PC-3 (cell line): ENCODE results near the gene DAB1. TPM values are rescaled to one million over a fixed set of nuclear protein-coding genes. Genes with fewer than 3 reads are reported as not detected.

Experiments
- ATAC-seq: fragments of 200-7000 bp; cut with Tn5 transposase; 2 replicates; pipeline ENCODE4 v1.9.1; 2020; ENCODE audit warnings: mild to moderate bottlenecking, moderate library complexity
- BruUV-seq: library from RNA; stranded (reverse); fragments of 400-500 nt; replicated peaks from 2 replicates; lab custom pipeline; 2021; lab: Mats Ljungman, UMichigan
- CTCF ChIA-PET: fragments of 300-600 bp; sonication (Branson Sonifier 250); formaldehyde crosslinking; loops from one replicate; lab custom pipeline; 2022; ENCODE audit warnings: antibody characterized with exemption; lab: Charles Lee
- POLR2A ChIA-PET: fragments of 300-600 bp; sonication (Branson Sonifier 250); formaldehyde crosslinking; loops from one replicate; lab custom pipeline; 2022; ENCODE audit warnings: antibody characterized with exemption; ENCODE audit not compliant: unreplicated experiment; lab: Charles Lee
- DNase-seq: peaks from one replicate; pipeline ENCODE4 v3.0.0-alpha.2; 2015
- H2AFZ ChIP-seq: fragments of 300-600 bp; sonication (generic); 2 replicates; pipeline ENCODE4 v1.6.0; 2016; ENCODE audit warnings: antibody characterized with exemption, low read length
- H3F3A ChIP-seq: fragments of 300-600 bp; sonication (generic); one replicate; pipeline ENCODE4 v1.6.0; 2017; ENCODE audit warnings: antibody characterized with exemption, low read length, control low read depth, mild to moderate bottlenecking; ENCODE audit not compliant: unreplicated experiment
- H3K27ac ChIP-seq: fragments of 300-600 bp; sonication (generic); 2 replicates; pipeline ENCODE4 v1.5.1; 2016; ENCODE audit warnings: mild to moderate bottlenecking, low read length
- H3K27me3 ChIP-seq: fragments of 300-600 bp; sonication (generic); 2 replicates; pipeline ENCODE4 v1.6.1; 2016; ENCODE audit warnings: low read length, mixed read lengths
- H3K36me3 ChIP-seq: fragments of 300-600 bp; sonication (generic); 2 replicates; pipeline ENCODE4 v1.6.1; 2016; ENCODE audit warnings: low read depth, mixed run types, low read length, mixed read lengths
- H3K4me1 ChIP-seq: fragments of 300-600 bp; sonication (generic); 2 replicates; pipeline ENCODE4 v1.5.1; 2016; ENCODE audit warnings: low read length; ENCODE audit not compliant: insufficient read depth
- H3K4me2 ChIP-seq: fragments of 300-600 bp; sonication (generic); 2 replicates; pipeline ENCODE4 v1.6.0; 2016; ENCODE audit warnings: low read length
- H3K4me3 ChIP-seq: fragments of 300-600 bp; sonication (generic); 2 replicates; pipeline ENCODE4 v1.5.1; 2016; ENCODE audit warnings: mild to moderate bottlenecking, low read length, mixed read lengths
- H3K79me2 ChIP-seq: fragments of 300-600 bp; sonication (generic); 2 replicates; pipeline ENCODE4 v1.6.1; 2017; ENCODE audit warnings: low read length, mixed read lengths
- H3K9ac ChIP-seq: fragments of 300-600 bp; sonication (generic); 2 replicates; pipeline ENCODE4 v1.6.0; 2016; ENCODE audit warnings: mild to moderate bottlenecking, low read length
- H3K9me2 ChIP-seq: fragments of 300-600 bp; sonication (generic); replicated peaks from 2 replicates; pipeline ENCODE4 v1.6.1; 2016; ENCODE audit warnings: mixed run types, low read length, mixed read lengths
- H3K9me3 ChIP-seq: fragments of 300-600 bp; sonication (generic); 2 replicates; pipeline ENCODE4 v1.6.1; 2016; ENCODE audit warnings: low read length, mixed read lengths
- H4K20me1 ChIP-seq: fragments of 300-600 bp; sonication (generic); 2 replicates; pipeline ENCODE4 v1.6.1; 2016; ENCODE audit warnings: low read length, mixed read lengths
- EZH2 ChIP-seq: fragments of 300-600 bp; sonication (generic); IDR thresholded peaks from one replicate; pipeline ENCODE4 v1.6.1; 2017; ENCODE audit warnings: antibody characterized with exemption, mild to moderate bottlenecking, low read length; ENCODE audit not compliant: unreplicated experiment
- EZH2phosphoT487 ChIP-seq: fragments of 300-600 bp; sonication (generic); IDR thresholded peaks from 2 replicates; pipeline ENCODE4 v1.6.1; 2018; ENCODE audit warnings: mild to moderate bottlenecking, antibody characterized with exemption, low read length, borderline replicate concordance
- intact Hi-C: fragments of 100-400 bp; cut with micrococcal nuclease; formaldehyde crosslinking; loops from 2 replicates; pipeline ENCODE4 v1.9.0; 2023
- total RNA-seq: library from RNA; depleted of rRNA; stranded (reverse); fragments of >200 nt; gene quantifications from 2 replicates; pipeline ENCODE4 v1.2.3, GENCODE V29; 2014
- TF ChIP-seq, protein P1 (sequence below): fragments of 300-600 bp; sonication (generic); conservative IDR thresholded peaks from 2 replicates; pipeline ENCODE4 v1.5.1; 2017; ENCODE audit warnings: antibody characterized with exemption, low read depth, mild to moderate bottlenecking, low read length

DAB1 gene
- total RNA-seq, 1 experiment from 2014 or later, result not detected

DNA sequence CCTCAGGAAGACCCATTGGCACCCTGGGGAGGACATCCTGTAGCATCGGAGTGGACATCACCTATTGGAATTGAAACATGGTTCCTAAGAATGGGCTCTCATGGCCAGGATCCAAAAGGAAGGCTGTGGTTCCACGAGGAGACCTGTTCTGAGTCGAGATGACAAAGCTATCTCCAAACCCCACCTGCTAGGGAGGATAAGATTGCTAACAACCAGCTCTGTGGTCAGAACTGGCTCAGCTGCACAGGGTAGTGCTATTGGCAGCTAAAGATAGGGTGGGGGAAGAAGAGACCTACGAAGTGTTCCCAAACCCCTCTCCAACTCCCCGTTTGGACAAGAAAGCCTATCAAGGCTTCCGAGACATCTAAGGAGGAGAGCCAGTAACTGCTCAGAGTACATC is 440.4 kb downstream of the DAB1 start:
- no peak overlapping the region for H2AFZ ChIP-seq
- ATAC-seq (no peak), DNase-seq (no peak)

DNA sequence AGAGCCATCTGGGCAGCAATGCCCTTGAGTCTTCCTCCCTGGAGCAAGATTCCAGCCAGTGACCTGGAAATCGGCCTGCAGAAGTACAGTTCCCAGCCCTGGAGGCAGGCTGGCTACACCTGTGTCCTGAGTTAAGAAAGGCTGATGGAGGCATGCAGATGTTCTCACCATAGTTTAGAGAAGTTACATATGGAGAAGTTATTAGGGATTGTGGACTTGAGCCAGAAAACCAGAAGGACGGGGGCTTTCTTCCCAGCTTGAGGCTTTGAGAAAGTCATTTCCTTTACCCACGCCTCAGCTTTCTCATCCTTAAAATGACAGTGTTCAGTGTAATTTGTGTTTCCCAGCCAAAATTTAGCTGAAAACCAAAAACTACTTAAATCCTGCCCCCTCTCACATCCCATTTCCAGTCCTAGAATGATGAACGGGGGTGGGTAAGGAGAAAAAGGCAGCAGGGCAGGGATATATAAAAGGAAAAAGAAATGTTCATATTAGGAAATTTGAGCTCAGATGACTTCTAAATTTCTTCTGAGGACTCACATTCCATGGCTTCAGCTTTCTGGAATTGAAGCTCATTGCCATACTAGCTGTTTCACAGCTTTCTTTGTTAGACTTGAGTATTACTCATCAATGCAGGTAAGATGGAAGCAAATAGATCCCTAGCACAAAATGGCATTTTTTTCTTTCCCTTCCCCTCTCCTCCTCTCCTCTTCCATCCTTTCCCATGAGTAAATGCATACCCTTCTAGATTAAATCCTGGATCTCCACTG is 443.7 kb downstream of the DAB1 start:
- H3K9me3 ChIP-seq, result no peaks in the 10 kb centered on the region
- no peaks in the 10 kb centered on the region for H3F3A ChIP-seq
- ATAC-seq, result no peak
- H3K79me2 ChIP-seq, result no peaks in the 10 kb centered on the region
- no peak overlapping the region for H3K9ac ChIP-seq
- no TSS peak for BruUV-seq
- TF ChIP-seq EZH2 (no peak), EZH2phosphoT487 (no peak)
- TF ChIP-seq, protein P1, sequence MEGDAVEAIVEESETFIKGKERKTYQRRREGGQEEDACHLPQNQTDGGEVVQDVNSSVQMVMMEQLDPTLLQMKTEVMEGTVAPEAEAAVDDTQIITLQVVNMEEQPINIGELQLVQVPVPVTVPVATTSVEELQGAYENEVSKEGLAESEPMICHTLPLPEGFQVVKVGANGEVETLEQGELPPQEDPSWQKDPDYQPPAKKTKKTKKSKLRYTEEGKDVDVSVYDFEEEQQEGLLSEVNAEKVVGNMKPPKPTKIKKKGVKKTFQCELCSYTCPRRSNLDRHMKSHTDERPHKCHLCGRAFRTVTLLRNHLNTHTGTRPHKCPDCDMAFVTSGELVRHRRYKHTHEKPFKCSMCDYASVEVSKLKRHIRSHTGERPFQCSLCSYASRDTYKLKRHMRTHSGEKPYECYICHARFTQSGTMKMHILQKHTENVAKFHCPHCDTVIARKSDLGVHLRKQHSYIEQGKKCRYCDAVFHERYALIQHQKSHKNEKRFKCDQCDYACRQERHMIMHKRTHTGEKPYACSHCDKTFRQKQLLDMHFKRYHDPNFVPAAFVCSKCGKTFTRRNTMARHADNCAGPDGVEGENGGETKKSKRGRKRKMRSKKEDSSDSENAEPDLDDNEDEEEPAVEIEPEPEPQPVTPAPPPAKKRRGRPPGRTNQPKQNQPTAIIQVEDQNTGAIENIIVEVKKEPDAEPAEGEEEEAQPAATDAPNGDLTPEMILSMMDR, result no peak
- intact Hi-C loops, result no loop called here
- DNase-seq, result no peak
- no peak overlapping the region for H3K4me3 ChIP-seq
- CTCF ChIA-PET, result no interaction called here
- POLR2A ChIA-PET, result no interaction called here
- H3K27ac ChIP-seq, result no peak overlapping the region
- H3K9me2 ChIP-seq, result no peaks in the 10 kb centered on the region
- no peaks in the 10 kb centered on the region for H3K36me3 ChIP-seq
- H3K4me1 ChIP-seq, result no peaks in the 10 kb centered on the region
- no peaks in the 10 kb centered on the region for H4K20me1 ChIP-seq
- H2AFZ ChIP-seq, result no peak overlapping the region
- H3K4me2 ChIP-seq, result no peak overlapping the region
- peaks cover 30% of the 10 kb centered on the region for H3K27me3 ChIP-seq

More for the DNA sequence above, 440.4 kb downstream of the DAB1 start:
- H3K4me1 ChIP-seq, result no peaks in the 10 kb centered on the region
- no TSS peak for BruUV-seq
- H3K4me3 ChIP-seq, result no peak overlapping the region
- peaks cover 31% of the 10 kb centered on the region for H3K27me3 ChIP-seq
- H4K20me1 ChIP-seq, result no peaks in the 10 kb centered on the region
- H3K79me2 ChIP-seq, result no peaks in the 10 kb centered on the region
- no peaks in the 10 kb centered on the region for H3K36me3 ChIP-seq
- no peaks in the 10 kb centered on the region for H3K9me3 ChIP-seq
- H3K9me2 ChIP-seq, result no peaks in the 10 kb centered on the region
- CTCF ChIA-PET, result no interaction called here
- TF ChIP-seq EZH2 (no peak), EZH2phosphoT487 (no peak)
- TF ChIP-seq, protein P1, result no peak
- intact Hi-C loops, result no loop called here
- POLR2A ChIA-PET, result no interaction called here
- no peak overlapping the region for H3K9ac ChIP-seq
- no peak overlapping the region for H3K4me2 ChIP-seq
- no peak overlapping the region for H3K27ac ChIP-seq
- no peaks in the 10 kb centered on the region for H3F3A ChIP-seq

DNA sequence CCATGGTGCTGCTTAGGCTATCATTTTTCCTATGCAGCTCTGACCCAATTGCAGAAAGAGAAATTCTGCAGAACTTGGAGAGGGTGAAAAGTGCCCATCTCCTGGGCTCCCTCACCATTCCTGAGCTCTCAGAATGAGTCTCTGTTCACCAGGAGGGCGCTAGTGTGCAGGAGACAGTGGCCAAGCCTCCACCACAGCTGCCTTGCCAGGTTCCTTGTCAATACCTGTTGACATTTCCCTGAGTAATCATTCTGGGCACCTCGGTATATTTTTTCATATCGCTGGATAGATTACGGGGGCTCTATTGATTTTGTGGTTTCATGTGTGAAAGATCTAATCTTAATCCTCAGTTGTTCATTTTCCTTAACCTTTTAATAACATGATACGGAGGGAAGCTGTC is 445.0 kb downstream of the DAB1 start:
- Histone ChIP-seq H3K27ac (no peak overlapping the region), H3K4me3 (no peak overlapping the region), H3K36me3 (no peaks in the 10 kb centered on the region), H3K4me1 (no peaks in the 10 kb centered on the region), H3K9me3 (no peaks in the 10 kb centered on the region), H3F3A (no peaks in the 10 kb centered on the region), H3K9me2 (no peaks in the 10 kb centered on the region), H3K79me2 (no peaks in the 10 kb centered on the region), H4K20me1 (no peaks in the 10 kb centered on the region), H3K4me2 (no peak overlapping the region), H3K9ac (no peak overlapping the region), H2AFZ (no peak overlapping the region), H3K27me3 (peaks cover 30% of the 10 kb centered on the region)
- ChIA-PET CTCF (no interaction called here), POLR2A (no interaction called here)
- ATAC-seq, result no peak
- DNase-seq, result no peak
- TF ChIP-seq, protein P1, result 0 out of 2 replicates have a peak, but pooled peaks have one; percentile 10
- TF ChIP-seq EZH2phosphoT487 (no peak), EZH2 (no peak)
- intact Hi-C loops, result no loop called here
- no TSS peak for BruUV-seq
